ENCODE measurements around the gene CSRNP3.
A peak's percentile ranks its signal among the peaks of the same experiment; 100 is the strongest.

Gene CSRNP3

GRCh38 chr2:165469417-165469816 is at the start of gene CSRNP3:
Gene CSRNP3 (plus strand): TSS chr2:165469698. CDS start chr2:165595066, 125,368 bp downstream.
- H3K4me3 ChIP-seq (ENCODE audit: low read depth, low read length) = peak within 1 kb of the TSS; percentile 68

GRCh38 chr2:165420231-165420630 is 49.3 kb upstream of the CSRNP3 start:
- no peak overlapping the region for H3K4me3 ChIP-seq (ENCODE audit: low read depth, low read length)

- no peak overlapping the region for H3K4me3 ChIP-seq (ENCODE audit: low read depth, low read length)
Measured at GRCh38 chr2:165423081-165423480, 46.4 kb upstream of the CSRNP3 start.

- H3K4me3 ChIP-seq (ENCODE audit: low read depth, low read length) = no peak overlapping the region
Measured at GRCh38 chr2:165425556-165425955, 43.9 kb upstream of the CSRNP3 start.

- H3K4me3 ChIP-seq (ENCODE audit: low read depth, low read length) = no peak overlapping the region
Measured at GRCh38 chr2:165427686-165428085, 41.8 kb upstream of the CSRNP3 start.

GRCh38 chr2:165428926-165429325 is 40.6 kb upstream of the CSRNP3 start:
- no peak overlapping the region for H3K4me3 ChIP-seq (ENCODE audit: low read depth, low read length)

- H3K4me3 ChIP-seq (ENCODE audit: low read depth, low read length) = no peak overlapping the region
Measured at GRCh38 chr2:165431014-165431413, 38.5 kb upstream of the CSRNP3 start.

GRCh38 chr2:165432234-165432966 is 37.1 kb upstream of the CSRNP3 start:
- H3K4me3 ChIP-seq (ENCODE audit: low read depth, low read length) = no peak overlapping the region

GRCh38 chr2:165434865-165435496 is 34.5 kb upstream of the CSRNP3 start:
- H3K4me3 ChIP-seq (ENCODE audit: low read depth, low read length) = no peak overlapping the region

- no peak overlapping the region for H3K4me3 ChIP-seq (ENCODE audit: low read depth, low read length)
Measured at GRCh38 chr2:165435611-165436010, 33.9 kb upstream of the CSRNP3 start.

GRCh38 chr2:165436559-165436958 is 32.9 kb upstream of the CSRNP3 start:
- H3K4me3 ChIP-seq (ENCODE audit: low read depth, low read length) = no peak overlapping the region

- no peak overlapping the region for H3K4me3 ChIP-seq (ENCODE audit: low read depth, low read length)
Measured at GRCh38 chr2:165440367-165440766, 29.1 kb upstream of the CSRNP3 start.

GRCh38 chr2:165443511-165443910 is 26.0 kb upstream of the CSRNP3 start:
- H3K4me3 ChIP-seq (ENCODE audit: low read depth, low read length) = no peak overlapping the region

GRCh38 chr2:165448406-165448805 is 21.1 kb upstream of the CSRNP3 start:
- H3K4me3 ChIP-seq (ENCODE audit: low read depth, low read length) = no peak overlapping the region

- H3K4me3 ChIP-seq (ENCODE audit: low read depth, low read length) = no peak overlapping the region
Measured at GRCh38 chr2:165450156-165450555, 19.3 kb upstream of the CSRNP3 start.

GRCh38 chr2:165452327-165452726 is 17.2 kb upstream of the CSRNP3 start:
- H3K4me3 ChIP-seq (ENCODE audit: low read depth, low read length) = no peak overlapping the region

GRCh38 chr2:165453561-165454094 is 15.9 kb upstream of the CSRNP3 start:
- H3K4me3 ChIP-seq (ENCODE audit: low read depth, low read length) = no peak overlapping the region

GRCh38 chr2:165454905-165455304 is 14.6 kb upstream of the CSRNP3 start:
- no peak overlapping the region for H3K4me3 ChIP-seq (ENCODE audit: low read depth, low read length)

- no peak overlapping the region for H3K4me3 ChIP-seq (ENCODE audit: low read depth, low read length)
Measured at GRCh38 chr2:165456027-165456426, 13.5 kb upstream of the CSRNP3 start.

- no peak overlapping the region for H3K4me3 ChIP-seq (ENCODE audit: low read depth, low read length)
Measured at GRCh38 chr2:165462443-165462842, 7.1 kb upstream of the CSRNP3 start.

- H3K4me3 ChIP-seq (ENCODE audit: low read depth, low read length) = no peak overlapping the region
Measured at GRCh38 chr2:165466386-165466785, 3.1 kb upstream of the CSRNP3 start.

- H3K4me3 ChIP-seq (ENCODE audit: low read depth, low read length) = no peak overlapping the region
Measured at GRCh38 chr2:165467921-165468320, 1.6 kb upstream of the CSRNP3 start.

Data from iPS-11a (cell line).